Duodenal mucosa (tissue), 2 donors: ENCODE results near the gene TWIST2.

Experiments
- H3K27ac ChIP-seq: one replicate; pipeline ENCODE4 v1.7.0; 2013; ENCODE audit warnings: low read depth, low read length
- H3K27me3 ChIP-seq, 2 donors: one replicate each; pipeline ENCODE4 v1.7.0; 2013; ENCODE audit warnings: low read length in 2 of 2, control low read depth in 1 of 2; ENCODE audit not compliant: insufficient read depth in 2 of 2, control insufficient read depth in 1 of 2
- H3K36me3 ChIP-seq, 2 donors: one replicate each; pipeline ENCODE4 v1.7.0; 2013; ENCODE audit warnings: low read length in 2 of 2, control low read depth in 1 of 2; ENCODE audit not compliant: insufficient read depth in 2 of 2, control insufficient read depth in 1 of 2
- H3K4me1 ChIP-seq, 2 donors: one replicate each; pipeline ENCODE4 v1.7.0; 2013; ENCODE audit warnings: low read length in 2 of 2, control low read depth in 1 of 2; ENCODE audit not compliant: insufficient read depth in 2 of 2, control insufficient read depth in 1 of 2
- H3K4me3 ChIP-seq, 2 donors: one replicate each; pipeline ENCODE4 v1.7.0; 2013; ENCODE audit warnings: low read length in 2 of 2, low read depth in 1 of 2
- H3K9ac ChIP-seq, 2 donors: one replicate each; pipeline ENCODE4 v1.7.0; 2013; ENCODE audit warnings: low read length in 2 of 2, low read depth in 1 of 2
- H3K9me3 ChIP-seq, 2 donors: one replicate each; pipeline ENCODE4 v1.7.0; 2013; ENCODE audit warnings: low read length in 2 of 2, control low read depth in 1 of 2; ENCODE audit not compliant: control insufficient read depth in 1 of 2

Gene TWIST2

GRCh38 chr2:238925816-238926521 is 78.1 kb downstream of the TWIST2 start:
- Histone ChIP-seq H3K4me1 (no peaks in the 10 kb centered on the region), H3K36me3 (no peaks in the 10 kb centered on the region), H3K27ac (no peak overlapping the region), H3K27me3 (peaks cover 0 to 2% of the 10 kb centered on the region in 2 donors), H3K9ac (no peak overlapping the region), H3K9me3 (no peaks in the 10 kb centered on the region), H3K4me3 (no peak overlapping the region)

- H3K36me3 ChIP-seq, result no peaks in the 10 kb centered on the region
- H3K27ac ChIP-seq, result no peak overlapping the region
- no peaks in the 10 kb centered on the region for H3K4me1 ChIP-seq
- peaks cover 0 to 2% of the 10 kb centered on the region in 2 donors for H3K27me3 ChIP-seq
- H3K4me3 ChIP-seq, result no peak overlapping the region
- no peaks in the 10 kb centered on the region for H3K9me3 ChIP-seq
- H3K9ac ChIP-seq, result no peak overlapping the region
Measured at GRCh38 chr2:238926761-238927611, 79.1 kb downstream of the TWIST2 start.

GRCh38 chr2:238927746-238928519 is 80.0 kb downstream of the TWIST2 start:
- Histone ChIP-seq H3K9me3 (no peaks in the 10 kb centered on the region), H3K9ac (no peak overlapping the region), H3K4me3 (no peak overlapping the region), H3K27ac (no peak overlapping the region), H3K36me3 (no peaks in the 10 kb centered on the region), H3K4me1 (no peaks in the 10 kb centered on the region), H3K27me3 (peaks cover 0 to 2% of the 10 kb centered on the region in 2 donors)

GRCh38 chr2:238928520-238929241 is 80.8 kb downstream of the TWIST2 start:
- Histone ChIP-seq H3K36me3 (no peaks in the 10 kb centered on the region), H3K4me3 (no peak overlapping the region), H3K9me3 (no peaks in the 10 kb centered on the region), H3K9ac (no peak overlapping the region), H3K4me1 (no peaks in the 10 kb centered on the region), H3K27ac (no peak overlapping the region), H3K27me3 (peaks cover 0 to 2% of the 10 kb centered on the region in 2 donors)

GRCh38 chr2:238929242-238930081 is 81.6 kb downstream of the TWIST2 start:
- Histone ChIP-seq H3K4me3 (no peak overlapping the region), H3K4me1 (no peaks in the 10 kb centered on the region), H3K27me3 (no peaks in the 10 kb centered on the region), H3K9ac (no peak overlapping the region), H3K27ac (no peak overlapping the region), H3K36me3 (no peaks in the 10 kb centered on the region), H3K9me3 (no peaks in the 10 kb centered on the region)

GRCh38 chr2:238930216-238930615 is 82.3 kb downstream of the TWIST2 start:
- H3K36me3 ChIP-seq, result no peaks in the 10 kb centered on the region
- no peaks in the 10 kb centered on the region for H3K27me3 ChIP-seq
- H3K9me3 ChIP-seq, result no peaks in the 10 kb centered on the region
- H3K4me1 ChIP-seq, result no peaks in the 10 kb centered on the region
- no peak overlapping the region for H3K27ac ChIP-seq
- H3K9ac ChIP-seq, result no peak overlapping the region
- no peak overlapping the region for H3K4me3 ChIP-seq

- H3K36me3 ChIP-seq, result no peaks in the 10 kb centered on the region
- H3K27me3 ChIP-seq, result no peaks in the 10 kb centered on the region
- no peak overlapping the region for H3K9ac ChIP-seq
- H3K4me3 ChIP-seq, result no peak overlapping the region
- no peaks in the 10 kb centered on the region for H3K4me1 ChIP-seq
- no peak overlapping the region for H3K27ac ChIP-seq
- no peaks in the 10 kb centered on the region for H3K9me3 ChIP-seq
Measured at GRCh38 chr2:238936162-238937052, 88.5 kb downstream of the TWIST2 start.

- no peak overlapping the region for H3K9ac ChIP-seq
- no peaks in the 10 kb centered on the region for H3K27me3 ChIP-seq
- no peaks in the 10 kb centered on the region for H3K36me3 ChIP-seq
- no peaks in the 10 kb centered on the region for H3K4me1 ChIP-seq
- no peak overlapping the region for H3K4me3 ChIP-seq
- no peaks in the 10 kb centered on the region for H3K9me3 ChIP-seq
- no peak overlapping the region for H3K27ac ChIP-seq
Measured at GRCh38 chr2:238938003-238938400, 90.1 kb downstream of the TWIST2 start.
